ENCODE results near the gene LPGAT1. TPM values are rescaled to one million over a fixed set of nuclear protein-coding genes. Genes with fewer than 3 reads are reported as not detected.
"Not testable (repeated sequence)": the region's sequence is repeated elsewhere in the genome, so short reads cannot be mapped to it uniquely, and the experiment has no call there.

Gene LPGAT1
- total RNA-seq, 2 donors from 2014 or later: 37.4 to 45.9 TPM

GRCh38 chr1:211693911-211694310 is 136.7 kb downstream of the LPGAT1 start:
- ATAC-seq, DNase-seq: not testable (repeated sequence)
- intact Hi-C loops (cut with DNase I): loop anchor here (10.0 kb wide), 2 partner anchors 251 to 341 kb away; partner anchors contain the start of genes DTL (in 1 of the 2) and INTS7 (in 1 of the 2)

Other genes starting within 250 kb of the LPGAT1 start
- under 1 TPM; 0.18 to 0.68 TPM for gene NEK2, start 155.1 kb downstream of the LPGAT1 start, total RNA-seq
- 10 to 100 TPM in 1 of 2 donors, 1 to 10 TPM in 1; 8.1 to 10.2 TPM for gene INTS7, start 204.8 kb upstream of the LPGAT1 start, total RNA-seq
- 1 to 10 TPM in 1 of 2 donors, under 1 TPM in 1; 0.71 to 3.9 TPM for gene DTL, start 205.0 kb upstream of the LPGAT1 start, total RNA-seq